SH-SY5Y (cell line): ENCODE results near the gene HLA-DPB1.

Experiments used
- GATA2 ChIP-seq: IDR thresholded peaks from 2 replicates; pipeline ENCODE4 v1.6.1; 2011; ENCODE audit warnings: mild to moderate bottlenecking, low read depth, low read length
- GATA3 ChIP-seq: IDR thresholded peaks from 2 replicates; pipeline ENCODE4 v1.6.1; 2011; ENCODE audit warnings: low read depth, mild to moderate bottlenecking, low read length, moderate library complexity

The HLA-DPB1 gene

GRCh38 chr6:33080127-33081089, 4.6 kb downstream of the HLA-DPB1 start:
- TF ChIP-seq GATA2 = no peak

GRCh38 chr6:33081098-33081824, 5.5 kb downstream of the HLA-DPB1 start:
- no peak for TF ChIP-seq GATA3
- no peak for TF ChIP-seq GATA2

GRCh38 chr6:33082702-33083101, 6.9 kb downstream of the HLA-DPB1 start:
- TF ChIP-seq GATA2 (no peak), GATA3 (no peak)

GRCh38 chr6:33085627-33086026, 9.8 kb downstream of the HLA-DPB1 start:
- TF ChIP-seq GATA3 (no peak), GATA2 (no peak)

- no peak for TF ChIP-seq GATA3
- TF ChIP-seq GATA2 = no peak
Observed at GRCh38 chr6:33088258-33088930, 12.6 kb downstream of the HLA-DPB1 start.

- TF ChIP-seq GATA3 = no peak
- TF ChIP-seq GATA2 = no peak
Observed at GRCh38 chr6:33088931-33089620, 13.3 kb downstream of the HLA-DPB1 start.

GRCh38 chr6:33091957-33092356, 16.2 kb downstream of the HLA-DPB1 start:
- no peak for TF ChIP-seq GATA3
- no peak for TF ChIP-seq GATA2

GRCh38 chr6:33092385-33092784, 16.6 kb downstream of the HLA-DPB1 start:
- TF ChIP-seq GATA3 = no peak
- no peak for TF ChIP-seq GATA2

GRCh38 chr6:33093855-33094254, 18.1 kb downstream of the HLA-DPB1 start:
- TF ChIP-seq GATA3 = no peak

GRCh38 chr6:33095681-33096080, 19.9 kb downstream of the HLA-DPB1 start:
- no peak for TF ChIP-seq GATA2
- no peak for TF ChIP-seq GATA3

- TF ChIP-seq GATA2 = no peak
- no peak for TF ChIP-seq GATA3
Observed at GRCh38 chr6:33103776-33104175, 28.0 kb downstream of the HLA-DPB1 start.

- no peak for TF ChIP-seq GATA2
Observed at GRCh38 chr6:33104887-33105286, 29.1 kb downstream of the HLA-DPB1 start.

GRCh38 chr6:33105386-33105785, 29.6 kb downstream of the HLA-DPB1 start:
- TF ChIP-seq GATA3 (no peak), GATA2 (no peak)
